ENCODE data around the gene DNAJC12. TPM values are rescaled to one million over a fixed set of nuclear protein-coding genes. Genes with fewer than 3 reads are reported as not detected.

DNAJC12 gene
- 1.8 and 2.7 TPM in 2 replicates for total RNA-seq

DNA sequence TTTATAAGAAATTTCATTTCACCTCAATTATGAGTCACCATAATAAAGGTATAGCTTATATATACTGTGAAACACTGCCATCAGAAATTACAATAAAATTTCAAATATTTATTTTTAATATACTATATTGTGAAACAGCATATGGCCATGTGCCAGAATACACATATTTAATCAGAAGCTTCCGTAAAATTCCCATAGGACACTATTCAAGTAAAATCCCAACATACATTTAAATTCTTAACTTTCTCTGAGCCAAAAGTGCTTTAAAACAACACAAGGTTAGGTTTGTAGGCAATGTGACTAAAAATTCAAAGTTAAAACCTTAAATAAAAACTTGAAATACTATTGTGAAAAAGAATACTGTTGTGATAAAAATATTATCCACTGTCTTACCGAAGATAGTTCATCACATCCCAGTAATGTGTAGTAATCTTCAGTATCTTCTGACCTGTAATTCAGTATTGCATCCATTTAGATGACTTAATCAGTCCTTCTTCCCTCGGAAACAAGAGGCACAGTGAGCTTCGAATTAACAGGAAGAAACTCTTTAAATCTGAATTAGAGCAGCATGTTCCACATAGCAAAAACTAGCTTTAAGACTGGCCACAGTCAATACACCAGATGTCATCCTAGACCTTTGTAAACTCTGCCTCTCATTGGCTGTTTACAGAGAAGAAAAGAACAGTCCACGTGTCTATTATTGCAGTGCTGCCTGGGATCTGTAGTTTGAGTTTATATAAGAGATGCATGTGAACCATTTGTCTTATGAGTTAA lies at the start of gene DNAJC12:
DNAJC12 (minus strand) TSS at position 648 of the 774 bp plus-strand sequence; CDS start at position 471, 177 bp downstream.

DNA sequence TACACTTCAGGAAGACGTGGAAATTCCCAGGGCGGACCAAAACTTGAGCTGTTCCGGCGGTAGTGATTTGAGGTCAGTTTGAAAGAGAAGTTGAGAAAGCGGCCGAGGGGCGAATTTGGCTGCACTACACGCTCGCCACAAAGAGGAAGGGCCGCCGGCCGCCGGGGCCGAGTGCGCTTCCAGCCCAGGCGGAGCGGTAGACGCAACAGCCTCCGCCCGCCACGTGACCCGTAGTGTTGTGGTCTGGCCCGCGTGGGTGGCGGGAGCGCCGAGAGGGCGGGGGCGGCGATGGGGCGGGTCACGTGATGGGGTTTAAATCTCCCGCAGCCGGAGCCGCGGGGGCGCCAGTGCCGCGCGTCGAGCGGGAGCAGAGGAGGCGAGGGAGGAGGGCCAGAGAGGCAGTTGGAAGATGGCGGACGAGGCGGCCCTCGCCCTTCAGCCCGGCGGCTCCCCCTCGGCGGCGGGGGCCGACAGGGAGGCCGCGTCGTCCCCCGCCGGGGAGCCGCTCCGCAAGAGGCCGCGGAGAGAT lies 46.4 kb upstream of the DNAJC12 start, which contains the start of gene SIRT1:
SIRT1 (plus strand) TSS at position 344 of the 529 bp plus-strand sequence; CDS start at position 410, 66 bp downstream.

Small RNA genes lying within 50 kb of the gene (small RNA-seq; reads per million reads assigned to genes)
- gene RN7SL394P: not detected
- not detected for gene RNU6-1250P
- not detected for gene RNU6-523P

Other genes starting within 250 kb of the DNAJC12 start
- under 0.01 TPM in 1 of 2 replicates, not detected in the other for gene CTNNA3, start 142.0 kb downstream of the DNAJC12 start, total RNA-seq
- gene SIRT1, start 46.5 kb upstream of the DNAJC12 start, total RNA-seq: 11.0 and 12.5 TPM in 2 replicates
- 52.5 and 96.4 TPM in 2 replicates for gene HERC4, start 237.1 kb upstream of the DNAJC12 start, total RNA-seq

Data from subcutaneous preadipocyte (primary cell).